ENCODE measurements around the gene CAMTA1.
"Not testable (repeated sequence)": the region's sequence is repeated elsewhere in the genome, so short reads cannot be mapped to it uniquely, and the experiment has no call there.

CAMTA1 gene

DNA sequence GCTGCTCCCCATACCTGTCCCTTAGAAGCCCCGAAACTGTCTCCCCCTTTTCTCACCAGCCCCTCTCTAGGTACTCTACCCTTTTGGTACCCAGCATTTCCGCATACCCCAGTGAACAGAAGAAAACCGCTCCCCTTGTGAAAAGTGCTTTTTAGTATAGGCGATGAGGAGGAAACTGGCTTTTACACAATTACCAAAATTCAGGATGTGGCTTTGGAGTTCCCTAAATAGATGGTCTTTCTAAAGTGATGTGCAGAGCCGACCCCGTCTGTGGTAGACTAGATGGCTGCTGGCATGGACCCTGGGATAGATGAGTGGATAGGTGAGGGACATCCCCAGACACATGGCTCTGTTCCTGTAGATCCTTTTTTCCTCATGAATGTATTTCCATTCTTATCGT lies 996.2 kb downstream of the CAMTA1 start:
- no peak for DNase-seq

DNA sequence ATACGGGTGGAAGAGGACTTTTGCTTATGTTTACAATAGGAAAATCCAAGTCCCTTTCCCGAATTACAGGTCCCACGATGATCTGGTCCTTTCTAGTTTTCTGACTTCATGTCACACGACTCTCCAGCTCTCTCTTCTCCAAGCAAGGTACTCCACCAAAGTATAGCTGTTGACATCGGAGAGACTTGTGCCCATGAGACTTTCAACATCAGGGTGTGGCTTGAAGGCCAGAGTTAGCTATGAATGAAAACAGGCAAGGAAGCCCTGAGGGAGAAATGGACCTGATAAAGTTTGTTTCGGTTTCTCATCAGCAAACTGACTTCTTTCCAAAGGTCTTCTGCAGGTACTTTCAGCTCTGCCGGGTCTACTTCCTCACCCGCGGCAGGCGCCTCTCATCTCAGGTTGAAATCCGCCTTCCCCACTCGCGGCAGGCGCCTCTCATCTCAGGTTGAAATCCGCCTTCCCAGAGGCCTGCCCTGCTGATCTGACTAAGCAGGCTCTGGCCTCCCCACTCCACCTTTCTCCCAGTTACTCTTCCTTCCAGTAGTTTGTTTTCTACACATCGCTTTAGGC lies 996.8 kb downstream of the CAMTA1 start:
- no peak for DNase-seq

- no peak for DNase-seq
These were observed 998.0 kb downstream of the CAMTA1 start for GRCh38 chr1:7783178-7783711.

DNA sequence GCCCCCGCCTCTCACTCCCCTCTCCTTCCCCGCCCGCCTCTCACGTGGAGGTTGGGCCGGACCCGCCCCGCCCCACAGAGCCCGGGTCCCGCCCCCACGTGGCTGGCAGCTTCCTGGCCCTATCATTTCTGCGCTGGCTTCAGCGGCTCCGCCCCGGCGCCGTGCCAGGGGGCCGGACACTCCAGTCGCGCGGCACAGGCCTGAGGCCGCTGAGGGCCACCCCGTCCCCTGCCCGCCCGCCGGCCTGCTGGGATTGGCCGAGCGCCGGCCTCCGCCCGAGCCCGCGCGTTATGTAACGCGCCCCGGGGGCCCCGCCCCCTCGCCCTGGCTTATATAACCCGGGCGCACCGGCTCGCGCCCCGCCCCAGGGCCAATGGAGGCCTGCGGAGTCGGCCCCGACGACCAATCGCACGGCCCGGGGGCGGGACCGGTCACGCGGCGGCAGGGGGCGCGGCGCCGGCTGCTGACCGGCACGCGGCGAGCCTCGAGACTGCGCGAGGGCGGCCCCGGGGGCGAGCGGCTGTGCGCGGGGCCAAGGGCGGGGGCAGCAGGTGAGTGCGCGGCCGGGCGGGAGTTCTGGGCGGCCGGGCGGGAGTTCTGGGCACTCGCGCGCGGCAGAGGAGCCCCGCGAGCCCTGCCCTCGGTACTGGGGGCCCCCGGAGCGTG lies 998.7 kb downstream of the CAMTA1 start, which contains the start of gene PER3:
Gene PER3, plus strand, starts transcription at position 466 of the 666 bp plus-strand sequence. CDS start 587 bp downstream, outside the sequence.
- peak; percentile 88 for DNase-seq

- DNase-seq = peak; percentile 15
These were observed 999.3 kb downstream of the CAMTA1 start for GRCh38 chr1:7784492-7785071.

DNA sequence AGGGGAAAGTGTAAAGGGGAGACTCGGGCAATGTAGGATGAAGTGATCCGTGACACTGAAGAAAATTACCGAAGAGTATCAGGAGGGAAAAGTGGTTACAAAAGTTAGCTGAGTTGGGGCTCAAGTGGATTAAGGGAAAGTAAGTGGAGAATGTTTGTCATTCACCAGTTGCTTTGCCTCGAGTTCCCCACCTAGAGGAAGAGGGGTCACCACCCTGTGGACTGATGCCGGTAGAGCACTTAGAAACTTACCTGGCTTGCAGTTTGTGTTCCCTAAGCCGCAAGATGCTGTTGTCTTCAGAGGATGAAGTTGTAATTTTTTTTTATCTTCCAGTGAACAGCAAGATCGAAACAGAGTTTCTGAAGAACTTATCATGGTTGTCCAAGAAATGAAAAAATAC lies 999.9 kb downstream of the CAMTA1 start:
- no peak for DNase-seq

- no peak for DNase-seq
These were observed 1001.5 kb downstream of the CAMTA1 start for GRCh38 chr1:7786795-7787194.

DNA sequence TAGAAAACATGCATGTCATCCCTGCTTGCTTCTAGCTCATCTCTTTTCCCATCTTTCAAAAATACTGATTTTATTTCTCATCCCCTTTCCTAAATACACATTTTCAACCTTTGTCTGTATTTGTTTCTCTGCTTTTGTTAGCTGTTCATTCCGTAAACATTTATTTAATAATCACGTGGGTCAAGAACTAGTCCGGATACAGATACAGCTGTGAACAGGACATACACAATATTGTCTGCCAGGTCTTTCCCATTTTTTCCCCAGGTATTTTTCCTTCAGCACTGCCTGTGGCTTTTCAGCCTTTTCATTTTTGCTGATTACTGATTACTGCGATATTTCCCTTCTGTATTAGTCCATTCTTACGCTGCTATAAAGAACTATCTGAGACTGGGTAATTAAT lies 1004.6 kb downstream of the CAMTA1 start:
- DNase-seq = no peak

DNA sequence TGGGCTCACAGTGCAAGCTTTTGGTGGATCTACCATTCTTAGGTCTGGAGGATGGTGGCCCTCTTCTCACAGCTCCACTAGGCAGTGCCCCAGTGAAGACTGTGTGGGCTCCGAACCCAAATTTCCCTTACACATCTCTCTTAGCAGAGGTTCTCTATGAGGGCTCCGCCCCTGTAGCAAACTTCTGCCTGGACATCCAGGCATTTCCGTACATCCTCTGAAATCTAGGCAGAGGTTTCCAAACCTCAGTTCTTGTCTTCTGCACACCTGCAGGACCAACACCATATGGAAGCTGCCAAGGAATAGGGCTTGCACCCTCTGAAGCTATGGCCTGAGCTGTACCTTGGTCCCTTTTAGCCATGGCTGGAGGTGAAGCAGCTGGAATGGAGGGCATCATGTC lies 1005.8 kb downstream of the CAMTA1 start:
- DNase-seq = not testable (repeated sequence)

DNA sequence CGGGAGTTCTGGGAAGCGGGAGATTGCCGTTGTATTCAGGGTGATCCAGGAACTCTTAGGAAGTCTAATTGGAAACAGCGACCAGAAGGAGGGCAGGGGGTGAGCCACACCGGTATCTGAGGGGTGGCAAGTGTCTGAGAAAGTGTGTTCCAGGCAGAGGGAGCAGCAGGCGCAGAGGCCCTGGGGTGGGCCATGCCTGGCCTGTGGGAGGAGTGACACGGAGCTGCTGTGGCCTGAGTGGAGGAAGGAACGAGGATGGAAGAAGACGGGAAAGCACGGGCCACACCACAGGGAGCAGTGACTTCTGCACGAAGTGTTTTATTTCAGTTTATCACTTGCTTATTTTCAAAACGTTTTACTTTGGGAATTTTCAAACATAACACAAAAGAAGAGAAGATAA lies 1010.2 kb downstream of the CAMTA1 start:
- no peak for DNase-seq

DNA sequence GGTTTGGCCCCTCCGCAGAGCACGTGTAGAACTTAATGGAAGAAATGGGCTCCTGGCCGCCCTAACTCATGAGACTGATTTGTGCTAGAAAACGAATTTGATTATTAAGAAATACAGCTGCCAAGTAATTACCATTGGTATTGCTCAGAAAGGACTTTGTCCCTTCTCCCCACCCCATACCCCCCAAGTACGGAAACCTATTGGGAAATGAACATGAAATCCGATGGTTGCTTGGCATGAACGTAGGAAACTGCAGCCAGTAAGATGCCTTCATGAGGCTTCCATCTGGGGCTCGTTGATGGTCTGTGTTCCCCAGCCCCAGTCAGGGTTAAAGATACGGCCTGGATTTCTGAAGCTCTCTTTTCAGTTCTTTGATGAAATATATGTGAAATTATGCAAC lies 1020.2 kb downstream of the CAMTA1 start:
- DNase-seq = no peak

GRCh38 chr1:7808253-7808844 lies 1023.1 kb downstream of the CAMTA1 start:
- no peak for DNase-seq

- DNase-seq = no peak
These were observed 1024.5 kb downstream of the CAMTA1 start for GRCh38 chr1:7809742-7810141.

DNA sequence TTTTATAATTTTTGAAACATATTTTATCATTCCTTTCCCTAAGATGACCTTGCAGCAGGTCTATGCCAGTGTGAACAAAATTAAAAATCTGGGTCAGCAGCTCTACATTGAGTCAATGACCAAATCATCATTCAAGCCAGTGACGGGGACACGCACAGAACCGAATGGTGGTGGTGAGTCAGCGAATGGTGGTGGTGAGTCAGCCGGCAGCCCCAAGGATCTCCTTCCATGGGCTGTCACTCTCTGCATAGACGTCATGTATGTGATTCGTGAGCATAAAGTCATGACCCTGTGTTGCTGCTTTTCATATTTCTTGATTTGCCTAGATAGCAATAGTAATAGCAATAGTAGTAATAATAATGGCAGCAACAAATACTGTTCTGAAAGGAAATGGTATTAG lies 1025.1 kb downstream of the CAMTA1 start:
- no peak for DNase-seq

- DNase-seq = no peak
These were observed 1026.2 kb downstream of the CAMTA1 start for GRCh38 chr1:7811476-7811875.

- DNase-seq = no peak
These were observed 1028.6 kb downstream of the CAMTA1 start for GRCh38 chr1:7813677-7814373.

Data from T-helper 9 cell (primary cell).